Kidney (tissue), 14 donors: Measurements from ENCODE around the gene ABLIM2. TPM values are rescaled to one million over a fixed set of nuclear protein-coding genes. Genes with fewer than 3 reads are reported as not detected.

Source experiments
- DNase-seq, 5 donors: peaks; one replicate each; pipeline ENCODE4 v3.0.0-alpha.2; 2013 to 2020
- FAIRE-seq: peaks from 2 replicates; lab custom pipeline; 2012; peaks lifted over from hg19 to GRCh38; lab: Jason Lieb, UNC
- H3K27ac ChIP-seq, 2 donors: one replicate each; pipeline ENCODE4 v1.7.0; 2013; ENCODE audit warnings: low read depth in 2 of 2, low read length in 2 of 2, inconsistent platforms in 1 of 2
- H3K27me3 ChIP-seq: one replicate; pipeline ENCODE4 v1.7.1; 2013; ENCODE audit warnings: low read length, inconsistent platforms; ENCODE audit not compliant: control insufficient read depth, insufficient read depth
- H3K36me3 ChIP-seq, 3 donors: one replicate each; pipeline versions ENCODE4 v1.7.0 to v1.7.1; 2013; ENCODE audit warnings: low read length in 3 of 3, control low read depth in 1 of 3, inconsistent platforms in 1 of 3; ENCODE audit not compliant: insufficient read depth in 3 of 3, control insufficient read depth in 2 of 3
- H3K4me1 ChIP-seq, 3 donors: one replicate each; pipeline versions ENCODE4 v1.7.0 to v1.7.1; 2013; ENCODE audit warnings: low read length in 3 of 3, inconsistent platforms in 1 of 3, low read depth in 1 of 3; ENCODE audit not compliant: control insufficient read depth in 2 of 3, insufficient read depth in 2 of 3
- H3K4me3 ChIP-seq, 3 donors: one replicate each; pipeline versions ENCODE4 v1.7.0 to v1.8.1; 2013; ENCODE audit warnings: low read length in 3 of 3, control low read depth in 1 of 3, inconsistent platforms in 1 of 3
- H3K9ac ChIP-seq, 3 donors: one replicate each; pipeline versions ENCODE4 v1.7.0 to v1.7.1; 2013; ENCODE audit warnings: low read length in 3 of 3, control low read depth in 1 of 3, inconsistent platforms in 1 of 3
- H3K9me3 ChIP-seq, 3 donors: one replicate each; pipeline versions ENCODE4 v1.7.0 to v1.7.1; 2013; ENCODE audit warnings: low read length in 3 of 3, control low read depth in 1 of 3, inconsistent platforms in 1 of 3; ENCODE audit not compliant: control insufficient read depth in 2 of 3, insufficient read depth in 1 of 3
- CTCF ChIP-seq: IDR thresholded peaks from 3 replicates; pipeline ENCODE4 v1.5.1; 2012; ENCODE audit warnings: mild to moderate bottlenecking, moderate library complexity, borderline replicate concordance; ENCODE audit not compliant: insufficient read depth; ENCODE audit errors: extremely low read depth
- intact Hi-C: fragments of 100-400 bp; cut with DNase I; formaldehyde crosslinking; loops from one replicate; pipeline ENCODE4 v1.11.1; 2022
- polyA plus RNA-seq: library from polyadenylated mRNA; stranded (reverse); fragments of 350-450 nt; fragmentation: Illumina TruSeq; extraction: RNeasy Lipid Tissue Mini Kit (QIAGEN cat#74804); gene quantifications from one replicate; pipeline ENCODE4 v1.2.3, GENCODE V29; 2014; ENCODE audit warnings: low read depth, low replicate concordance; ENCODE audit not compliant: insufficient read depth
- total RNA-seq: library from RNA; stranded (reverse); fragmentation: NEBNext Ultra II Directional; extraction: Animal tissue kit (Norgen Biotek cat#: 25700); gene quantifications from one replicate; pipeline ENCODE4 v1.2.1, GENCODE V29; 2021
- donor health status: control.
- donor health status: control.
- donor health status: control.
- donor health status: control.
- donor health status: control.
- donor health status: DM: yes; HTN: yes; CAD: no.
- donor health status: Normal renal cell carcinoma (clear cell type).

ABLIM2 gene
- total and polyA plus RNA-seq, 2 donors from 2014 or later, result 9.5 to 23.3 TPM

DNA sequence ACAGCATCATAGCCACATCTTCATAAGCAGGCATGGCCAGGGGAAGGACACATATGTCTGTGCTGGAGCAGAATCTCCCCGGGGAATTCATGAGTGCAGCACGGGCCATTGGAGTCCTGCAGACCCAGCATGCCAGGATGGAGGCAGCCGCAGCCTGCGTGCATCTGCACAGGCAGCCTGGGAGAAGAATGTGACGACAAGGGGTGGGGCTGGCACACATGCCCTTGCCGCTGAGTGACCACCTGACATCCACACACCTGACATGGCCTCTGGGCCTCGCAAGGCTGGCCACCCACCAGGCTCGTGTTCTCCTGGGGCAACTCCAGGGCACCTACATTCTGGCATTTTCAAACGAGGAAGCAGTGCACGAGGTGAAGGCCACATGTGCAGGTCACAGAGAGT, 152.8 kb downstream of the ABLIM2 start:
- Histone ChIP-seq H3K4me3 (no peak overlapping the region), H3K27me3 (no peaks in the 10 kb centered on the region), H3K27ac (no peak overlapping the region), H3K36me3 (no peaks in the 10 kb centered on the region), H3K9me3 (no peaks in the 10 kb centered on the region), H3K4me1 (peaks cover 0 to 5% (median under 1%) of the 10 kb centered on the region in 3 donors), H3K9ac (no peak overlapping the region)
- no peak for TF ChIP-seq CTCF
- DNase-seq (peak in 1 of 5 donors; percentile 63), FAIRE-seq (no peak)
- intact Hi-C loops, result no loop called here

DNA sequence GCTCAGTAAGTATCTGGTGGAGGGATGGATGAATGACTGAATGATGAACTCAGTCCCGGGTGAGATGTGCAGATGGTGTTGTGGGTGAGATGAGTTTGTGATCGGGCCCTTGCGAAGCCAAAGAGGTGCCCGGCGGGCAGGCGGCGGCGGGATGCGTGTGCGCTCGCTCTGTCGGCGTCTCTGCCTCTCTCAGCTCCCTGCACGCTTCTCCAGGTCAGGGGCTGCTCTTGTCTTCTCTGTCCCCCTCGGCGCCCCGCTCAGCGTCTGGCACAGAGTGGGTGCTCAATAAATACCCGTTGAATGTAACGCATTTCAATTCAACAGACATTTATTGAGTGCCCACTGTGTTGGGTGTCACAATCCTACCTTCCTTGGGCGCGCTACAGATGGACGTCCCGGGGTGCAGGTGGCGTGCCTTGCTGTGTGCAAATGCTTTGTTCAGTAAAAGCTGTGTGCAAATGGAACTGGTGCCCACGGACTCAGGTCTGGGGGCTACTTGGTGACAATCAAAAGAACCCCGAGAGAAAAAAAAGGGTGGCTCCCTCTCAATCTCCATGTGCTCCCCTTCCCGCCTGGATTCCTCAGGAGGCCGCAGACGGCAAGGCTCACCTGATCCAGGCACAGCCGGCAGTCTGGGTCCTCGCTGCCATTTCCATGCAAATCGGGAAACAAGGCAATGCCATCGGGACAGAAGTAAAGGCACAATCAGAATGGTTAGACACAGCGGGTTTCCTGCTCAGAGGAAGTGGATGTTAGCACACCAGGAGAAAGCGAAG, 153.4 kb downstream of the ABLIM2 start:
- no peak overlapping the region for H3K9ac ChIP-seq
- DNase-seq (no peak), FAIRE-seq (no peak)
- H3K4me3 ChIP-seq, result no peak overlapping the region
- H3K27ac ChIP-seq, result no peak overlapping the region
- H3K27me3 ChIP-seq, result no peaks in the 10 kb centered on the region
- no peak for TF ChIP-seq CTCF
- no peaks in the 10 kb centered on the region for H3K9me3 ChIP-seq
- no peaks in the 10 kb centered on the region for H3K4me1 ChIP-seq
- H3K36me3 ChIP-seq, result no peaks in the 10 kb centered on the region
- intact Hi-C loops, result no loop called here

DNA sequence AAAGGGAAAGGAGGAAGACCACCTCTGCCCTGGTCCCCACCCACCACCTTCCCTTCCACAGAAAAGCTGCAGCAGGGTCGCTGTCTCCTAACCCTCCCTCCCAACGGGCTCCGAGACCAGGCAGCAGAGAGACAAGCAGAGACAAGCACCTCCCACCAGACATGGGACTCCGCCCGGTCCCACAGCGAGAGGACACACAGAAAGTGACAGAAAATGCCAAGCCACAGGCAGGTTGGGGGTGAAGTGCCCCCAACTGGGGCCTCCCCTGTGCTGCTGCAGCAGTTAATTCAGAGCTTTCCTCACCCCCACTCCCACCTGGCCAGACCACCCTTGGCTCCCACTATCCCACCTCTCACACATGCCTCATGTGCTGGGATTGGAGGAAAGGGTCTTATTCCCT, 154.5 kb downstream of the ABLIM2 start:
- DNase-seq (no peak), FAIRE-seq (no peak)
- TF ChIP-seq CTCF, result no peak
- H3K9me3 ChIP-seq, result no peaks in the 10 kb centered on the region
- H3K4me3 ChIP-seq, result no peak overlapping the region
- no peak overlapping the region for H3K9ac ChIP-seq
- H3K27ac ChIP-seq, result no peak overlapping the region
- no peaks in the 10 kb centered on the region for H3K27me3 ChIP-seq
- no peaks in the 10 kb centered on the region for H3K36me3 ChIP-seq
- intact Hi-C loops, result no loop called here
- no peaks in the 10 kb centered on the region for H3K4me1 ChIP-seq
